ENCODE data around the gene HK3.

- no peak for TF ChIP-seq CTCF (conservative IDR thresholded peaks at IDR 0.05)
- TF ChIP-seq ZFX (IDR thresholded peaks at IDR 0.05) = no peak
These were observed 10.3 kb downstream of the HK3 start for GRCh38 chr5:176888865-176889165.

Data from C4-2B (cell line).